GM12872 (cell line): Measurements from ENCODE around the gene KRT80.

Source experiments
- CTCF ChIP-seq: IDR thresholded peaks from 3 replicates; pipeline ENCODE4 v1.5.1; 2011; ENCODE audit warnings: low read depth, mild to moderate bottlenecking, low read length, moderate library complexity; ENCODE audit not compliant: insufficient read depth

Gene KRT80

DNA sequence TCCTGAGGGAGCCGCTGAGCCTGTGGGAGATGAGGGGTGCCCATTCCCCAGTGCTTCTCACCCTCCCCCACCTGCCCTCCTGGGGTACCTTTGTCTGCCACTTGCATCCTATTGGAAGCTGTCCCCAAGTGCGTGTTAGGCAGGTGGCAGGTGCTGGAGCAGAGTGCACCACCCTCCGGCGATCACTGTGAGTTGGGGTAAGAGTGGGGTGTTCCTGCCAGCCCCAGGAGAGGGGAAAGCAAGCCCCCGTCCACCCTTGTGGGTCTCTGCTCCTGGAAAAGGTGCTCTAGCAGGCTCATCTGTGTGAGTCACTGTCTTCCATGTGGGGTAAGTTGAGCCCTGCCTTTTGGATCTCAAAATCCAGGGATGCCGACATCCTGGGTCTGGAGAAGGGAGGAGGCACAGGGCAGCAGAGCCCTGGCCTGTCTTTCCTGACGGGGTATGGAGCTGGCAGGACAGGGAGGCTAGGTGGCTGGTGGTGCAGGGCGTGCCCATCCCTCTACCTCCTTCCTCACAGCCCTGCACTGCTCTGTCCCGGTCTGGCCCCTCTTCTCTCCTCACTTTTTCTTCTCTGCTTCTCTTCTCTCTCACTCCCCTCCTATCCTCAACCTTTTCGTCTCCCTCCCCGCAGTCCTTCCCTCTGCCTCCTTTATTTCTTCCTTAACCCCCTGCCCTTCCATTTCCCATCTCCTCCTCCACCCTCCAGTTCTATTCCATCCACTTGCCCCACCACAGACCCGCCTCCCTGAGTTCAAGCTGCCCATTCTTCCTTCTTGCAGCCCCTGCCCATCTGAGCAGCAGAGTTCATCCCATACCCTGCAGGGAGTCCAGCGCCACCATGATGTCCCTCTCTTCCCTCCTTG is 21.1 kb upstream of the KRT80 start:
- TF ChIP-seq CTCF = no peak

DNA sequence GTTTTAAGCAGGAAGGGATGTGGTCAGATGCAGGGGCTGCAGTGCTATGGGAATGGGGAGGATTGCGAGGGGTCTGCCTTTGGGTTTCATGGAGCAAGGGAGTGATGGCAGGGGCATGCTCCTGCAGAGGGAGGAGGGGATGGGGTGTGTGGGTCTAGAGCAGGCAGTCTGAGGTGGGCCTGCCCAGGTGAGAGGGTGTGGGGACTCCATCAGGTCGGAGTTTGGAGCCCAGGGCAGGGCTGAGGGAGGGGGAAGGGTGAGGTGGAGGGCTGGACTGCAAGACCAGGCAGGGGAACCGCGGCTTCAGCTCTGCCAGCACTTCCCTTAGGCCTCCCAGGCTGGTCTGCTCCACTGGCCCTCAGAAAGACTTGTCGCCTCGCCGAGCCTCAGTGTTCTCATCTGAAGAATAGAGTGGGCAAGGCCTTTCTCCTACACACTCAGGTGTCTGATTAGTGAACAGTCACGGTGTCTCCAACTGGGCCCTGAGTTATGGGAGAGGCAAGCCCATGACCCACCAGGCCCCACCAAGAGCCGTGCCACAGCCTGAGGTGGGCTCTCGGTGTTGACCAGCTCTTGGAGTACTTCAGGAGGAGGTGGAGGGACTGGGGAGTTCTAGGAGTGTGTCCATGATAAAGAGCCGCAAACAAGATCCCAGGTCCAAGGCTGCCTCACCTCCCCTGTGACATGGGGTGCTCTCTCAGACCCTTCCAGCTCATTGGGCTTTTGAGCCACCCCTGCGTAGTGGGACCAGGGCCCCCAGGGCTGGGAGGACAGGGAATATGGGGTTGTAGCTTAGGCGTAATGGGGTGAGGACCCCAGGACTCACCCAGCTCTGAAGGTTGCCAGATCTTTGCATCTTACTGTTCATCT is 20.1 kb upstream of the KRT80 start:
- no peak for TF ChIP-seq CTCF

GRCh38 chr12:52210925-52211650 is 19.3 kb upstream of the KRT80 start:
- TF ChIP-seq CTCF = no peak

DNA sequence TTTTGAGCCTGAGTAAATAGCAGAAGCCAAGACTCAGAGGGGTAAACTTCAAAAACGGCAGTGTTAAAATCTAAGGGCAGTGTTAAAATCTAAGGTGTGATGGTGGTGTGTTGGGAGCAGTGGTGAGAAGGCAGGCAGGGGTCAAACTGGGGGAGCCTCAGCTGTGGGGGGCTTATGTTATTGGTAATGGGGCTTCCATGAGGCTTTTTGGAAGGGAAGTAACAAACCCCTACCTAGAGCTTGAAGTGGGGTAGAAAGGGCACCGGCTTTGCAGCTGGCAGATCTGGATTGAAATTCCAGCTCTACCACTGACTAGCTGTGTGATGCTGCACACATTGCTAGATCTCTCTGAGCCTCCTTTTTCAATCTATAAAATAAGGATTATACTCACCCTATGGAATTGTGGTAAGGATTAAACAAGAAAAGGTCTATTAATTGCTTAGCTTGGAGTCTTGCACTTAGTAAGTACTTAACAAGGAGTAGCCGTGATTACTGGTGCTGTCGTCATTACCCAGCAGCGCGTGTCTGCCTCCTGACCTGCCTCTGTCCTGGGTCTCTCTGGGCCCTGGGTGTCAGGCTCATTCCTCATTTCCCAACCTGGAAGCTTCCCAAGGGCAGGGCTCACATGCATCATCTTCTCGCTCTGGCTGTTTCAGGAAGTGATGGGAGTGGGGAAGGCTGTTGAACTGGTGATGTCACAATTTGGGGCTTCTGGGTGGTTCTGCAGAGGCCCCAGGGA is 18.5 kb upstream of the KRT80 start:
- no peak for TF ChIP-seq CTCF

- no peak for TF ChIP-seq CTCF
These were observed 17.5 kb upstream of the KRT80 start for GRCh38 chr12:52209321-52209720.

DNA sequence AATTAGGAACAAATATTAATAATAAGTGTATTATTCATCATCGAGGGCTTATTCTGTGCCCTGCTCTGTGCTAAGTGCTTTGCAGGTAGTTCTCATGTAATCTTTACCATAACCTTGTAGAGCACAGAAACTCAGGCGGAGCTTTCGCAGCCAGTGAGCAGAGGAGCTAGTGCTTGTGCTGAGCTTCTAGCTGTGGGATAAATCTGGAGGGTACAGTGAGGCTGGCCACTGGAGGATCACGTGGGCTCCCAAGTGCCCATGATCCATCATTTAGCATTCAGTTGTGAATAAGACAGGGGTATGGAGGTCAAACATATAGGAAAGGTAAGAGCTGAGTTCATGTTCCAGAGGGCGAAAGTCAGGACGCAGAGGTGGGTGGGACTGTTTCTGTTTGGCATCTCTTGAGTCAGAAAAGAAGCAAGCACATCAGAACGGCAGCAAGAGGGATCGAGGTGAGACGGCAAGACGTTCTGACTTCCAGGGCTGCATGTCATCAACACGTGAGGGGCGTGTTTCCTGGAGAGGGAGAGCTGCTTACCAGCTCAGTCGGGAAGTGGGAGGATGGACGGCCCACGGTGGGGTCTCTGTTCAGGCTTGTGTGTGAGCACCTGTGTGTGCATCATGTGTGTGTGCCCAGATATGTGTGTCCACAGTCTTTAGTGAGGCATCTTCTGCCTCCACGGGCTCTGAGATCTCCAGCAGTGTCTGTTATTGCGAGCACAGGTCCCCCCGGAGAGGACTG is 16.8 kb upstream of the KRT80 start:
- TF ChIP-seq CTCF = no peak
